GM21360 (cell line): Measurements from ENCODE around the gene CCDC80.

Experiments
- ATAC-seq: cut with Tn5 transposase; IDR thresholded peaks from one replicate; pipeline ENCODE4 v1.9.1; 2021; ENCODE audit warnings: mild to moderate bottlenecking, moderate library complexity; ENCODE audit not compliant: unreplicated experiment

Gene CCDC80, protein sequence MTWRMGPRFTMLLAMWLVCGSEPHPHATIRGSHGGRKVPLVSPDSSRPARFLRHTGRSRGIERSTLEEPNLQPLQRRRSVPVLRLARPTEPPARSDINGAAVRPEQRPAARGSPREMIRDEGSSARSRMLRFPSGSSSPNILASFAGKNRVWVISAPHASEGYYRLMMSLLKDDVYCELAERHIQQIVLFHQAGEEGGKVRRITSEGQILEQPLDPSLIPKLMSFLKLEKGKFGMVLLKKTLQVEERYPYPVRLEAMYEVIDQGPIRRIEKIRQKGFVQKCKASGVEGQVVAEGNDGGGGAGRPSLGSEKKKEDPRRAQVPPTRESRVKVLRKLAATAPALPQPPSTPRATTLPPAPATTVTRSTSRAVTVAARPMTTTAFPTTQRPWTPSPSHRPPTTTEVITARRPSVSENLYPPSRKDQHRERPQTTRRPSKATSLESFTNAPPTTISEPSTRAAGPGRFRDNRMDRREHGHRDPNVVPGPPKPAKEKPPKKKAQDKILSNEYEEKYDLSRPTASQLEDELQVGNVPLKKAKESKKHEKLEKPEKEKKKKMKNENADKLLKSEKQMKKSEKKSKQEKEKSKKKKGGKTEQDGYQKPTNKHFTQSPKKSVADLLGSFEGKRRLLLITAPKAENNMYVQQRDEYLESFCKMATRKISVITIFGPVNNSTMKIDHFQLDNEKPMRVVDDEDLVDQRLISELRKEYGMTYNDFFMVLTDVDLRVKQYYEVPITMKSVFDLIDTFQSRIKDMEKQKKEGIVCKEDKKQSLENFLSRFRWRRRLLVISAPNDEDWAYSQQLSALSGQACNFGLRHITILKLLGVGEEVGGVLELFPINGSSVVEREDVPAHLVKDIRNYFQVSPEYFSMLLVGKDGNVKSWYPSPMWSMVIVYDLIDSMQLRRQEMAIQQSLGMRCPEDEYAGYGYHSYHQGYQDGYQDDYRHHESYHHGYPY

DNA sequence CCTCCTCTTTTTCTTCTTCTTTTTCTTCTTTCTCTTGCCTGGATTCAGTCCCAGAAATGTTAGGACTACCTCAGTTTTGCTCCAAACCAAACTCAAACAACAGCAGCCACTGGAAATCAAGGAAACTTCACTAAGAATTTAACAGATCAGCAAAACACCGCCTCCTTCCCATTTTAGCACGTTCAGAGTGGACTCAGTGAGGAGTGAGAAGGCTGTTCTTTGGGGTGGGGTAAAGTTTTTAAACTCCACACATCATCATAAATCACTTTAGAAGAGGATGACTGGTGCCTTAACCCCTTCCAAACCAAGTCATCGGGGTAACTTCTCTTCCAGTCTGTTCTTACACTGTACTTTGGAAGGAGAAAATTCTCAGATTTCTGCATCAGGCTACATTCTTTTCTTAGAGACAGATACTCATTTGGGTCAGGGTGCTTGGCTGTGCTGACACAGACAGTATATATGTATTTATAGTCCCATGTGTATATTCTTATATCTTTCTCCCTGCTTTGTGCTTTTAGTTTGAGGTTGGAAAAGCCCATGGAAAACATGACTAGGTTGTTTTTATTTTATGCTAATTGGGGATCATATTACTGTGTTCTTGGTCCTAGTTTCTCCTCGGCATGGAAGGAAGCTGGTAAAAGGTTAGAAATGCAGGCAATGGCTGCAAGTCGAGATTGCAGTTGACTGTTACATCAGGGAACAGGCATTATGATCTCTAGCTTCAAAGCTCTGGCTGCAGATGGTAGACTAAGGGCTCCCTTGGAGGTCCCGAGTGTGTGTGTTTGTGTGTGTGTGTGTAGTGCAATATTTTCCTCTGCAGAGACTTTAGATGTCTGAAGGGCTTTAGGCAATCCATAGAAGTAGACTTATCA is at the start of gene CCDC80:
CCDC80 (minus strand) TSS at position 214 of the 872 bp plus-strand sequence. CDS start 1,238 bp downstream, outside the sequence.
- no peak for ATAC-seq

DNA sequence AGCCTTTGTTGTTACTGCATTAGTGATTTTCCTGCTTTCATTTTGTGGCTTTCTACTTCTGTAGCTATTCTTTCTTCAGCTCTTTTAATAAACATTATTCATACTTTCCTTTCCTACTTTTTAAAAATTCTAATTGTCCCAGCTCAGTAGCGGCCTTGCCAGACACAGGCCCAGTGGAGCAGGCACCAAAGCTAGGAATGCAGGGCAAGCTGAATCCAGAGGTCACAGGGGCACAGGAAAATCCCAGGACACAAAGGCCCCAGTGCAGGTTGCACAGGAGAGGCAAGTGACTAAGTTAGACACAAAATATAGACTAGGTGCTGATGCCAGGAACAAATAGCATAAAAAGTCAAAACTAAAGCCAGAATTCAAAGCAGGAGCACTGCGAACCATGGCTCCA is 49.0 kb upstream of the CCDC80 start:
- ATAC-seq: no peak

DNA sequence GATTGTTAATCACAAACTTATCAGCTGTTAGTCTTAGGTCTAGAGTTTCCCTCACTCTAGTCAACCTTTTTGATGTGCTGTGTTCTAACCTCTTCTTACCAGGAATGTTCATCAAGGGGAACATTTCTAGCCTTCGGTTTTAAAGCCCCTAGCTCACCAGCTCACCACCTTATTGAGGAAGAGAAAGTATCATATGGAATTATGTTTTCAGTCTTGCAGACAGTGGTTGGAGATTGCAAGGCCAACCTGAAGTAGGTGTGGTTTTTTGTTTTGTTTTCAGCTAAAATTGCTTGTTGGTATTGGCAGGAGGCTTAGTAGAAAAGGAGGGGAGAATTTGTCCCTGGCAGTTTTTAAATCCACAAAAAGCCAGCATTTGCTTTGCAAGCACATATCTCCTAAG is 48.4 kb upstream of the CCDC80 start:
- no peak for ATAC-seq

DNA sequence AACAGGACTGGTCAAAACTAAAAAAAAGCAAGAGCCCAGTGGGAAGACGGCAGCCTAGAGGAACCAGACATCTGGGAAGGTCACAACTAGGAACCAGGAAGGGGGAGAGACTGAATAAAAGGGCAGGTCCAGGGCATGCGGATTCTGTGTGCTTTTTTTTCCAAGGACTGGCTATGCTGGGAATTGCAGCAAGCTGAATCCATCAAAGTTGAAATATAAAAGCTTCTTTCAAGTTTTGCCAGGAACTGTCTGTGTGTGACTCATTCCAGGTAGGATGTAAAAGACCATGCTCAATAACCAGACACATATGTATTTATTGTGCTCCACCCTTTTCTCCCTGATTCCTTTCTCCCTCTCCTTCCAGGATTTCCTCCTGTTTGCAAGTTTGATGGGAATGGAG is 47.9 kb upstream of the CCDC80 start:
- ATAC-seq: no peak

DNA sequence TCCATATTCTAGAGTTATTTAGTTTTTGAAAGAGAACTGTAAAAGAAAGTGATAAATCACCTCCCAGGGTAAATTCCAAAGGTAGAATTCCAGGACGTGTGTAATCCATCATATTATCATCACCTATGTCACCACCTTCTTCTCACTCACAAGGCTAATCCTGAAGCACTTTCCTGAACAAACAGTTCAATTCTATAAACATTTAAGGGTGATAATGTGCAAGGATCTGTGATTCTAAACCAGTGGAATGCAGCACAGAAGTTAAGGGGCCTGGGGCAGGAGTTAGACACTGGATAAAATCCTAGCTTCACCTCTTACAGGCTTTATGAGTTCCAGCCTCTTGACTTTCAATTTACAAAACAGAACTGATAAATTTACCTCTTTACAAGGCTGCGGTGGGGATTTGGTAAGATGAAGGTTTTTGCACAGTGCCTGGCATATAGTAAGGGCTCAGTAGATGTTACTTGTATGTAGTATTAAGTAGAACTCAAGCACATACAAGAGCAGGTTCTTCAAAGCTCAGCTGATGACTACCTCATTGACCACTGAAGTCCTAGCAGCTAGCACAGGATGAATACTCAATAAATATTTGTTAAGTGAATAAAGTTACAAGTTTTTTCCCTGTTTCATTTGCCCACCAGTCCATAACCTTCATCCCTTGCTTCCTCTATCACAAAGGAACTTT is 47.3 kb upstream of the CCDC80 start:
- no peak for ATAC-seq

DNA sequence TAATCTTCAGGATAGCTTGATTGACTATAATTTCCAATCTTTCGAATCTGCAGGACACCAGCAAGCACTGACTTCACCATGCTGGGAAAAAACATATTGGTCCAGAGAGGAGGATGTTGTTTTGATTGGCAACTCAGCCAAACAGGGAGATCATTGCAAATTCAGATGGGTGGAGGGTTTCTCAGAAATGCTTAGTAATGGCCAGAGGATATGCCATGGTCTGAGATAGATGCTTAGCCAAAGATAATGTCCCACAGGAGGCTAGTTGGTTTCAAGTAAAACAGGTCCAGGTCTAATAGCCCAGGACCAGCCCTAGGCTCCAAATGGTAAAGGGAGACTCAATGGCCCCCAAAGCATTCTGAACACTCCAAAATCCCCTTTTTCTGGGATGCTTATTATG is 46.7 kb upstream of the CCDC80 start:
- no peak for ATAC-seq

DNA sequence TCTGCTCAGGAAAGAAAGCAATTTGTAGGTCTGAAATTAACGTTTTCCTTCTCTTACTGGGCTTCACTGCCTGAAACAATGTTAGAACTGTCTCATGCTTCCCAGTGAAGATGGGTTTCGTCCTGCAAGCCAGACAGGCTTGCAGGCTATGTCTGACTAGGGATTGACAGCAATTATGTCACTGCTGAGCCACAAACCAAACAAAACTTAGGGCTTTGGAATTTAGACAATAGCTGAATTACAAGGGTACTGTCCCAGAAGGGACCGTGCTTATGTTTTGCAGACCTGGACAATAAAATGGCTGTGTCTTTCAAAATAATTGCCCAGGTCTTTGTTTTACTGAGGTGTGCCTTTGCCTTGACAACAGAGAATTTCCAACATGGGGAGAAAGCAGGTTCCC is 46.3 kb upstream of the CCDC80 start:
- ATAC-seq: no peak

DNA sequence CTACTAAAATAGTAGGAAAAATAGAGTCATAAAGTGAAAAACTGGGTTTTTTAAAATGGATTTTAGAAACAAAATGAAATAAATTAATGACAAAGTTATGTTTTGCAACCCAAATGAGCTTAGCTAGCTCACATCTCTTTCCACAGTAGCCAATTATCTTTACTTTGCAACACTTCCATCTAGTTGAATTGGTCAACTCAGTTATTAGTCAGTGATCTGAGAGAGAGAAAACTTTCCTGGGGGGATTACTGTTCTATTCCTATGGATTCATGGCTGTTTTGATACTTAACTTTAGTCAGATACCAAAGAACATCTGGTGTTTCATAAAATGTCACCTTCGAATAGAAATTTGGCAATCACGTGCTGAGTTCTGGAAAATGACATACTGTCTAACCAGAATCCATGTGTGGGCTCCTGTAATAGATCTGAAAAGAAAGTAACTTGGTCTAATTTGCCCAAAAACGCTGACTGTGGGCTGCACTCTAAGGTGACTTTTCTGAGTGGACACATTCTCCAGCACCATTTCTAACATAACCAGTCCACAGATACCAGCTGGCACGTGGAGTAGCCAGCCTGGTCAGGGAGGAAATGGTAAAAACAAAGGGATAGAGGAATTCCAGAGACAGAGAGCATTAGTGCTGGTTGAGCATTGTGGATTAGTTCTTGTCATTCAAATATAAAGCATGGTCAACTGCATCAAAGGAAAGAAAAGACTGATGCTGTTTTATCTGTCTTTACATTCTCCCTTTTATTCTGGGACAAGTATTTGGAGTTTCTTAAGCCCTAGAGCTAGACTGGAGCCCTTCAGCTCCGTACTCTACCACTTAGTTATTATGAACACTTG is 45.2 kb upstream of the CCDC80 start:
- ATAC-seq: no peak

DNA sequence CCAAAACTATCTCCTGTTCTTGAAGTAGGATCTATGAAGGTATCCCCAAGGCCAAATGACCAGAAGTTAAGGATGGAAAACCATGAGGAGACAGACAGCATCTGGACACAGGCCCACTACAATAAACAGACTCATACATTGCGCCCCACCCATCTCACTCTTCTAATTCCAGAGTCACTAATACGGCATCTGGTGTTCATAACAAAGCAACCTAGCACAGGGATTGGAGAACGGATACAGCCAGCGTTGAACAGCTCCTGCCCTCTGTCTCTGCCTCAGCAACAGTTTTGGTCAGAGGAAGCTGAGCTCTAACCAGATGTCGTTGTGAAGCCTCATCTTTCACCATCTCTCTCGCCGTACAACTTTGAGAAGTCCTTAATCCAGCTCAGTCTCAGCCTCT is 44.5 kb upstream of the CCDC80 start:
- no peak for ATAC-seq

DNA sequence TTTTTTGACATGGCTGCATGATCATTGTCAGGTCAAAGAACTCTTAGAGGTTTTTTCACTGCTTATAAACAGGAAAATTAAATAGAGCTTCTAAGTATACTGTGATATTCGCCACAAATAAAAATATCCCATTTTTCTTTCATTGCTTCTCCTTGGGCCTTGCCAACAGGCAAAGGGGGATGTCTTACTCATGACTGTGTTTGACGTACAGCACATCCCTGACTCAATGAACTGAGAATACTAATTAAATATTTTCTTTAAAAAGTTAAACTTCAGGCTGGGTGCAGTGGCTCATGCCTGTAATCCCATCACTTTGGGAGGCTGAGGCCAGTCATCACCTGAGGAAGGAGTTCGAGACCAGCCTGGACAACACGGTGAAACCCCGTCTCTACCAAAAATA is 41.4 kb upstream of the CCDC80 start:
- ATAC-seq: no peak

DNA sequence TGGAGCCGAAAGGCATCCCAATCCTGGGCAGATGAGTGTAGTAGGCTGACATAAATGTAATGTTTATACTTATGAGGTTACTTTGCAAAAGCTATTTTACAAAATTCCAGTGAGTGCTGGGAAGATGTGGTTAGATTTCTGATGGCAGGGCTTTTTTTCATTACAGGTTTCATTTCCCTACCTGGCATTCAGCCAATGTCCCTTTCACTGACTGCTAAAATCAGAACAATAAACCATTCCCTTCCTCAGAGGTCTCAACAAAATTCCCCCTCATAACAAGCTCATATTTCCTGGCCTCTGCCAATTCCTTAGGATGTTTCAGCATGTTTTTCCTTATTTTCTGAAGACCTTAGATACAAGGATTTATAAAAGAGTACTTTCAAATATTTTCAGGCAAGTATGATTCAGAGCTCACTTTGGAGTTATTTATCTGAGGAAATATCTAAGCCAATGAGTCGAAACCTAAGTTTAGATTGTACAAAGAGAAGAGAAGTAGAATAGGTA is 40.9 kb upstream of the CCDC80 start:
- no peak for ATAC-seq

DNA sequence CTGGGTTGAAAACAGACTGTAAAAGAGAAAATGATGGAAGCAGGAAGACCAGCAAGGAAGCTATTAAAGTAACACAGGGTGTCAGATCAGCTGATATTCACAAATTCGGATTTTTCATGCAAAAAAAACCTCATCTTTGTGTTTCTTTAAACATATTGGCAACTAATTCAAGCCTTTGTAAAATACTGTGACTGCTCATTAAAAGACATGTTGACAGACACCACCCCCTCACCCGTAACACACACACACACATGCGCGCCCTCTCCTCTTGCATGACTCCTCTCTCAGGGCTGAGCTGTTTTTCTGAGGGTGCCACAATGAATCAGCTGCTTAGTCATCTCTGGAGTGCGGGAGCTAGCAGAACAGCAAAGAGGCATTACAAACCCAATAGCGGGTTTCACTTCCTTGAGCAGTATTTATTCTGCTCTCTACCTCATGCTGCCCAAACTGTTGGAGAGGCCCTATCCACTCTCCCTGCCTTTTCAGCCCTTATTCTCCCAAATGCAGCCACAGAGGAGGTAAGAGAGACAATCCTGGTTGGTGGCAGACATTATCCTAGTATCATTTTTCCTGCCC is 35.8 kb upstream of the CCDC80 start:
- peak; percentile 98 for ATAC-seq

DNA sequence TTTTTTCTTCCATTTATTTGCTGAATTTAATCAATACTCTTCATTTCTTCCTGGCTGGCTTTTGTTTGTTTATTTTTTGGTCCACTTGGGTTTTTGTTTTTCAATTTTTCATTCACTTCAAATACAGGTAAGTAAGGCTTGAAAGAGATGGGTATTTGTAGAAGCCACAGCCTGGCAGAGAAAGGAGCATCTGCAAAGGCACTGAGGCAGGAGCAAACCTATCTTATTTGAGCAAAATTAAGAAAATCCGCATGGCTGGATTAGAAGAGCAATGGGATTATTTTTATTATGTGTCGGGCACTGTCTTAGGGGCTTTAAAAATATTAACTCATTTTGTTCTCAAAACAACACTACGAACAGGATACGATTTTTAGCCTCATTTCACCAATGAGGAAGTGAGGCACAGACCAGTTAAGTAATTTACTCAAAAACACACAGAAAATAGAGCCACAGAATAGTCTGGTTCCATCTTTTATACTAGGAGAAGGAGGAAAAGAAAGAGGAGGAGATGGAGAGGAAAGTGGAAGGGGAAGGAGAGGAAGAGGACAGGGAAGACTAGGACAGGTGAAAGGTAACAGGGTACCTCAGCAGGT is 35.1 kb upstream of the CCDC80 start:
- no peak for ATAC-seq

DNA sequence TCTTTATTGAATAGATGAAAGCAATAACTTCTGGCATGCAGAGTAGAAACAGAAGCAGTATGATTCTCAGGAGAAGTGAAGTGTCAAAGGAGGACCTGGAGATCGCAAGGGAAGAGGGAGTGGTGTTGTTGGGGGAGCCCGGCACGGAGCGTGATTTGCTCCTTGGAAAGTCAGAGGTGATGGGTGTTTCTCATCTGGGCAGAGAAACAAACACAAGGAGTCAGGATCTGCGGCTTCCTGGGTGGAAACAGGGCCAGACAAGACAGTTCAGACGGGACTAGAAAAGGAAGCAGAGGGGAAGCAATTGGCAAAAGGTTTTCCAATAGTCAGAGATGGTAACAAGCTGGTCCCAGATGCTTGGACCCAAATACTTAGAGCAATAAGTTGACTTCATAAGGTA is 34.4 kb upstream of the CCDC80 start:
- no peak for ATAC-seq

DNA sequence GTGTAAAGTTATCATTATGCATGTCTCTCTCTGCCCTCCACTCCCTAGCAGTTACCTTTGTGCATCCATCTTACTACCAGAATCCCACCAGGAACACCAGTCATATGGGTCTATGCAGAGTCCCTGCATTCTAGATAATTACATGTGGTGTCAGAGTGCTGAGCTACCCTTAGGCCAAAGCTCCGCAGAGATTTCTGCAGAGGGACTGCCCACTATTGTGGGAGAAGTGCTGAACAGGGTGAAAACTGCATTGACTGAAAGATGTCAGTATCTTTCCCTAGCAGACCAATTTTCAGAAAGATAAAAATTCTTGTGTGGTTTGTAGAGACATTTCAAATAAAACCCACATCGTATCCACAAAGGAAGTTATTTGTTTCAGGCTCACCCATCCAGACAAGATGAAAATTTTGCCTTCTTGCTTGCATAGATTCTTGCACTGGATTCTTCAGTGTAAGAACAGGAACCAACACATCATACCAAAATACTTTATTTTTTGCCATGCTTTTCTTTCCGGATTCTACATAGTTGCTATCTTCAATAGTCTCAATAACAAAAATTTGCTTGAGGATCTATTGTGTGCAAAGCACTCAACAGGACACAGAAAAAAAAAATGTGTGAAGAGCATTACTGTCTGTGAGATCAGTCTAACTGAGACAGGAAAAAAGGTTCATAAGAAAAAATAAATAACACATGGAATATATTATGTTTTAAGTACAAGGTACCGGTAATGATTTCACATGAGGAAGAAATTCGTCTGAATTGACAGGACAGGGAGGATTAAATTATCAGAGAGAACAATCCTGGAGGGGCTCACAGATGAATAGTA is 32.0 kb upstream of the CCDC80 start:
- ATAC-seq: no peak

DNA sequence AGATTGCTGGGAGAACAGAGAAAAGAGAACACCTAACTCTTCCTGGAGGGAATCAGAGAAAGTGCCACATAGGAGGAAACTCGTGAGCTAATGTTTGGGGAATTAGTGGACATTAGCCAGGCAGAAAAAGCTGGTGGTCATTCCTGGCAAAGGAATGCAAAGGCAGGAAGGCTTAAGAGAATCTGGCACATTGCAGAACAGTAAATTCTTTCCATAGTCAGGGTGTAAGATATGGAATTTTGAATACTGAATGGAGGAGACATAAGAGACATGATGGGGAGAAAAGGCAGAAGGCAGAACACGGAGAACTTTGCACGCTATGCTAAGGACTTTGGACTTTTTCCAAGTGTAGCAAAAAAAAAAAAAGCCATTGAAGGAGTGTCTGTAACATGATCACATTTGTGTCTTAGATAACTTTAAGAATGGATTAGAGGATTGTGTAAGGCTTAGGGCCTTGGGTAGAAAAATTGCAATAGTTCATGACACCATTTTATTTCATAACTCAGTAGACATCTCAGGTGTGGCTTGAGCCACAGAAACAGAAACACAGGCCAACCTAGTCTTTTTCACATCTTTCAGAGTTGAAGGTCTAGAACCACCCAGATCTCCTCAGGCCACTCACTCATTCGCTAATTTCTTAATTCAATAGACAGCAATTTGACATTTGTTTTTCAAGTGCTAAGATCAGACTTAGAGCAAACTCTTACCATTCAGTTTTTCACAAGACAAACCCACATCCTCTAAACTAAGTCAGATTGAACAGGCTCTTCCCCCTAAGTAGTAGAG is 31.2 kb upstream of the CCDC80 start:
- ATAC-seq: no peak

DNA sequence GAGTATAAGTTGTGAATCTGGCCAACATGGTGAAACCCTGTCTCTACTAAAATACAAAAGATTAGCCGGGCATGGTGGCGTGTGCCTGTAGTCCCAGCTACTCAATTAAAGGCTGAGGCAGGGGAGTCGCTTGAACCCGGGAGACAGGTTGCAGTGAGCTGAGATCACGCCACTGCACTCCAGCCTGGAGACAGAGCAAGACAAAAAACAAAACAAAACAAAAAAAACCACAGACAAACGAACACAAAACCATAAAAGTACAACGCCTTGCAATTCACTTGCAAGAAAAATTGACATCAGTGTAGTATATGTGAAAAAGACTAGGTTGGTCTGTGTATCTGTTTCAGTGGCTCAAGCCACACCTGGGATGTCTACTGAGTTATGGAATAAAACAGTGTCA is 29.9 kb upstream of the CCDC80 start:
- no peak for ATAC-seq
